ENCODE results near the gene ACP7. TPM values are rescaled to one million over a fixed set of nuclear protein-coding genes. Genes with fewer than 3 reads are reported as not detected.

Gene ACP7
- total and polyA plus RNA-seq, 2 experiments from 2014 or later: 0.27 to 0.45 TPM

DNA sequence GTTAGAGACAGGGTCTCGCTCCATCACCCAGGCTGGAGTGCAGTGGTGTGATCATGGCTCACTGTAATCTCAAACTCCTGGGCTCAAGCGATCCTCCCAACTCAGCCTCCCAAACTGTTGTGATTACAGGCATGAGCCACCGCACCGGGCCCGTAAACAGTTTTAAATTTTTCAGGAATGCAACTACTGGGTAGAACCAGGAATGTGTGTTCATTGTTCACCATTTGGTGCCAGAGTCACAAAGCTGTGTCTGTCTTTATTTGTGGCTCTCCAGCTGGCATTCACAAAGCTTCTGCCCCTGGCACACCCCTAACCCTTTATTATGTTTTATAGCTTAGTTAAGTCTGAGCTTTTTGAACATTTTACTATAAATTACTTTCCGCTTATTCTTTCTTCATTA lies 19.8 kb upstream of the ACP7 start:
- no peak for TF ChIP-seq ZNF114 (CRISPR knock-in tag; IDR thresholded peaks at IDR 0.05)
- TF ChIP-seq, protein P1, sequence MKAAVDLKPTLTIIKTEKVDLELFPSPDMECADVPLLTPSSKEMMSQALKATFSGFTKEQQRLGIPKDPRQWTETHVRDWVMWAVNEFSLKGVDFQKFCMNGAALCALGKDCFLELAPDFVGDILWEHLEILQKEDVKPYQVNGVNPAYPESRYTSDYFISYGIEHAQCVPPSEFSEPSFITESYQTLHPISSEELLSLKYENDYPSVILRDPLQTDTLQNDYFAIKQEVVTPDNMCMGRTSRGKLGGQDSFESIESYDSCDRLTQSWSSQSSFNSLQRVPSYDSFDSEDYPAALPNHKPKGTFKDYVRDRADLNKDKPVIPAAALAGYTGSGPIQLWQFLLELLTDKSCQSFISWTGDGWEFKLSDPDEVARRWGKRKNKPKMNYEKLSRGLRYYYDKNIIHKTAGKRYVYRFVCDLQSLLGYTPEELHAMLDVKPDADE (IDR thresholded peaks at IDR 0.05): no peak
- no peak for TF ChIP-seq EZH2phosphoT487 (IDR thresholded peaks at IDR 0.05; ENCODE audit: unreplicated experiment)
- no peak for TF ChIP-seq EZH2 (IDR thresholded peaks at IDR 0.05; ENCODE audit: low read depth, unreplicated experiment)
- no peak for TF ChIP-seq ZNF331 (CRISPR knock-in tag; IDR thresholded peaks at IDR 0.05; ENCODE audit: low read depth)
- TF ChIP-seq CREB1 (CRISPR knock-in tag; IDR thresholded peaks at IDR 0.05; ENCODE audit: low read depth): no peak
- no peak for TF ChIP-seq NANOG (IDR thresholded peaks at IDR 0.05; ENCODE audit: borderline replicate concordance)
- TF ChIP-seq POLR2AphosphoS5 (IDR thresholded peaks at IDR 0.05; ENCODE audit: low read depth): no peak
- TF ChIP-seq, protein P2, sequence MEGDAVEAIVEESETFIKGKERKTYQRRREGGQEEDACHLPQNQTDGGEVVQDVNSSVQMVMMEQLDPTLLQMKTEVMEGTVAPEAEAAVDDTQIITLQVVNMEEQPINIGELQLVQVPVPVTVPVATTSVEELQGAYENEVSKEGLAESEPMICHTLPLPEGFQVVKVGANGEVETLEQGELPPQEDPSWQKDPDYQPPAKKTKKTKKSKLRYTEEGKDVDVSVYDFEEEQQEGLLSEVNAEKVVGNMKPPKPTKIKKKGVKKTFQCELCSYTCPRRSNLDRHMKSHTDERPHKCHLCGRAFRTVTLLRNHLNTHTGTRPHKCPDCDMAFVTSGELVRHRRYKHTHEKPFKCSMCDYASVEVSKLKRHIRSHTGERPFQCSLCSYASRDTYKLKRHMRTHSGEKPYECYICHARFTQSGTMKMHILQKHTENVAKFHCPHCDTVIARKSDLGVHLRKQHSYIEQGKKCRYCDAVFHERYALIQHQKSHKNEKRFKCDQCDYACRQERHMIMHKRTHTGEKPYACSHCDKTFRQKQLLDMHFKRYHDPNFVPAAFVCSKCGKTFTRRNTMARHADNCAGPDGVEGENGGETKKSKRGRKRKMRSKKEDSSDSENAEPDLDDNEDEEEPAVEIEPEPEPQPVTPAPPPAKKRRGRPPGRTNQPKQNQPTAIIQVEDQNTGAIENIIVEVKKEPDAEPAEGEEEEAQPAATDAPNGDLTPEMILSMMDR (conservative IDR thresholded peaks at IDR 0.05; ENCODE audit: low read depth in 2 of 2): no peak
- TF ChIP-seq, protein P3, sequence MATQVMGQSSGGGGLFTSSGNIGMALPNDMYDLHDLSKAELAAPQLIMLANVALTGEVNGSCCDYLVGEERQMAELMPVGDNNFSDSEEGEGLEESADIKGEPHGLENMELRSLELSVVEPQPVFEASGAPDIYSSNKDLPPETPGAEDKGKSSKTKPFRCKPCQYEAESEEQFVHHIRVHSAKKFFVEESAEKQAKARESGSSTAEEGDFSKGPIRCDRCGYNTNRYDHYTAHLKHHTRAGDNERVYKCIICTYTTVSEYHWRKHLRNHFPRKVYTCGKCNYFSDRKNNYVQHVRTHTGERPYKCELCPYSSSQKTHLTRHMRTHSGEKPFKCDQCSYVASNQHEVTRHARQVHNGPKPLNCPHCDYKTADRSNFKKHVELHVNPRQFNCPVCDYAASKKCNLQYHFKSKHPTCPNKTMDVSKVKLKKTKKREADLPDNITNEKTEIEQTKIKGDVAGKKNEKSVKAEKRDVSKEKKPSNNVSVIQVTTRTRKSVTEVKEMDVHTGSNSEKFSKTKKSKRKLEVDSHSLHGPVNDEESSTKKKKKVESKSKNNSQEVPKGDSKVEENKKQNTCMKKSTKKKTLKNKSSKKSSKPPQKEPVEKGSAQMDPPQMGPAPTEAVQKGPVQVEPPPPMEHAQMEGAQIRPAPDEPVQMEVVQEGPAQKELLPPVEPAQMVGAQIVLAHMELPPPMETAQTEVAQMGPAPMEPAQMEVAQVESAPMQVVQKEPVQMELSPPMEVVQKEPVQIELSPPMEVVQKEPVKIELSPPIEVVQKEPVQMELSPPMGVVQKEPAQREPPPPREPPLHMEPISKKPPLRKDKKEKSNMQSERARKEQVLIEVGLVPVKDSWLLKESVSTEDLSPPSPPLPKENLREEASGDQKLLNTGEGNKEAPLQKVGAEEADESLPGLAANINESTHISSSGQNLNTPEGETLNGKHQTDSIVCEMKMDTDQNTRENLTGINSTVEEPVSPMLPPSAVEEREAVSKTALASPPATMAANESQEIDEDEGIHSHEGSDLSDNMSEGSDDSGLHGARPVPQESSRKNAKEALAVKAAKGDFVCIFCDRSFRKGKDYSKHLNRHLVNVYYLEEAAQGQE (IDR thresholded peaks at IDR 0.05; ENCODE audit: unreplicated experiment): no peak
- TF ChIP-seq STAT1 (IDR thresholded peaks at IDR 0.05; ENCODE audit: unreplicated experiment): no peak
- no peak for TF ChIP-seq JUNB (IDR thresholded peaks at IDR 0.05; ENCODE audit: unreplicated experiment)
- TF ChIP-seq, protein P4, sequence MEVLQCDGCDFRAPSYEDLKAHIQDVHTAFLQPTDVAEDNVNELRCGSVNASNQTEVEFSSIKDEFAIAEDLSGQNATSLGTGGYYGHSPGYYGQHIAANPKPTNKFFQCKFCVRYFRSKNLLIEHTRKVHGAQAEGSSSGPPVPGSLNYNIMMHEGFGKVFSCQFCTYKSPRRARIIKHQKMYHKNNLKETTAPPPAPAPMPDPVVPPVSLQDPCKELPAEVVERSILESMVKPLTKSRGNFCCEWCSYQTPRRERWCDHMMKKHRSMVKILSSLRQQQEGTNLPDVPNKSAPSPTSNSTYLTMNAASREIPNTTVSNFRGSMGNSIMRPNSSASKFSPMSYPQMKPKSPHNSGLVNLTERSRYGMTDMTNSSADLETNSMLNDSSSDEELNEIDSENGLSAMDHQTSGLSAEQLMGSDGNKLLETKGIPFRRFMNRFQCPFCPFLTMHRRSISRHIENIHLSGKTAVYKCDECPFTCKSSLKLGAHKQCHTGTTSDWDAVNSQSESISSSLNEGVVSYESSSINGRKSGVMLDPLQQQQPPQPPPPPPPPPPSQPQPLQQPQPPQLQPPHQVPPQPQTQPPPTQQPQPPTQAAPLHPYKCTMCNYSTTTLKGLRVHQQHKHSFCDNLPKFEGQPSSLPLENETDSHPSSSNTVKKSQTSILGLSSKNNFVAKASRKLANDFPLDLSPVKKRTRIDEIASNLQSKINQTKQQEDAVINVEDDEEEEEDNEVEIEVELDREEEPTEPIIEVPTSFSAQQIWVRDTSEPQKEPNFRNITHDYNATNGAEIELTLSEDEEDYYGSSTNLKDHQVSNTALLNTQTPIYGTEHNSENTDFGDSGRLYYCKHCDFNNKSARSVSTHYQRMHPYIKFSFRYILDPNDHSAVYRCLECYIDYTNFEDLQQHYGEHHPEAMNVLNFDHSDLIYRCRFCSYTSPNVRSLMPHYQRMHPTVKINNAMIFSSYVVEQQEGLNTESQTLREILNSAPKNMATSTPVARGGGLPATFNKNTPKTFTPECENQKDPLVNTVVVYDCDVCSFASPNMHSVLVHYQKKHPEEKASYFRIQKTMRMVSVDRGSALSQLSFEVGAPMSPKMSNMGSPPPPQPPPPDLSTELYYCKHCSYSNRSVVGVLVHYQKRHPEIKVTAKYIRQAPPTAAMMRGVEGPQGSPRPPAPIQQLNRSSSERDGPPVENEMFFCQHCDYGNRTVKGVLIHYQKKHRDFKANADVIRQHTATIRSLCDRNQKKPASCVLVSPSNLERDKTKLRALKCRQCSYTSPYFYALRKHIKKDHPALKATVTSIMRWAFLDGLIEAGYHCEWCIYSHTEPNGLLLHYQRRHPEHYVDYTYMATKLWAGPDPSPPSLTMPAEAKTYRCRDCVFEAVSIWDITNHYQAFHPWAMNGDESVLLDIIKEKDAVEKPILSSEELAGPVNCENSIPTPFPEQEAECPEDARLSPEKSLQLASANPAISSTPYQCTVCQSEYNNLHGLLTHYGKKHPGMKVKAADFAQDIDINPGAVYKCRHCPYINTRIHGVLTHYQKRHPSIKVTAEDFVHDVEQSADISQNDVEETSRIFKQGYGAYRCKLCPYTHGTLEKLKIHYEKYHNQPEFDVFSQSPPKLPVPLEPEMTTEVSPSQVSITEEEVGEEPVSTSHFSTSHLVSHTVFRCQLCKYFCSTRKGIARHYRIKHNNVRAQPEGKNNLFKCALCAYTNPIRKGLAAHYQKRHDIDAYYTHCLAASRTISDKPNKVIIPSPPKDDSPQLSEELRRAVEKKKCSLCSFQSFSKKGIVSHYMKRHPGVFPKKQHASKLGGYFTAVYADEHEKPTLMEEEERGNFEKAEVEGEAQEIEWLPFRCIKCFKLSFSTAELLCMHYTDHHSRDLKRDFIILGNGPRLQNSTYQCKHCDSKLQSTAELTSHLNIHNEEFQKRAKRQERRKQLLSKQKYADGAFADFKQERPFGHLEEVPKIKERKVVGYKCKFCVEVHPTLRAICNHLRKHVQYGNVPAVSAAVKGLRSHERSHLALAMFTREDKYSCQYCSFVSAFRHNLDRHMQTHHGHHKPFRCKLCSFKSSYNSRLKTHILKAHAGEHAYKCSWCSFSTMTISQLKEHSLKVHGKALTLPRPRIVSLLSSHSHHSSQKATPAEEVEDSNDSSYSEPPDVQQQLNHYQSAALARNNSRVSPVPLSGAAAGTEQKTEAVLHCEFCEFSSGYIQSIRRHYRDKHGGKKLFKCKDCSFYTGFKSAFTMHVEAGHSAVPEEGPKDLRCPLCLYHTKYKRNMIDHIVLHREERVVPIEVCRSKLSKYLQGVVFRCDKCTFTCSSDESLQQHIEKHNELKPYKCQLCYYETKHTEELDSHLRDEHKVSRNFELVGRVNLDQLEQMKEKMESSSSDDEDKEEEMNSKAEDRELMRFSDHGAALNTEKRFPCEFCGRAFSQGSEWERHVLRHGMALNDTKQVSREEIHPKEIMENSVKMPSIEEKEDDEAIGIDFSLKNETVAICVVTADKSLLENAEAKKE (CRISPR knock-in tag; IDR thresholded peaks at IDR 0.05): no peak
- H3K4me2 ChIP-seq: no peak overlapping the region
- no peaks in the 10 kb centered on the region for H3K27me3 ChIP-seq (ENCODE audit: insufficient read depth)
- H3K9me2 ChIP-seq (ENCODE audit: insufficient read depth): no peaks in the 10 kb centered on the region; the same call in 1 of the 2 replicates
- H3K27ac Mint-ChIP-seq: no peak overlapping the region
- DNase-seq (ENCODE audit: low spot score) (peak; percentile 7), ATAC-seq (no peak)
- 0 out of 2 replicates have a peak overlapping the region, but pooled peaks have one; percentile 7 for H2AFZ ChIP-seq
- H3K79me2 ChIP-seq (replicated peaks; ENCODE audit: insufficient read depth): no peaks in the 10 kb centered on the region
- no peaks in the 10 kb centered on the region for H3K36me3 Mint-ChIP-seq (ENCODE audit: low read depth)
- H3K4me1 ChIP-seq (ENCODE audit: insufficient read depth): no peaks in the 10 kb centered on the region
- H3K27me3 Mint-ChIP-seq (ENCODE audit: insufficient read depth, low read depth, poor library complexity): peaks cover 2% of the 10 kb centered on the region
- H3K4me3 ChIP-seq: no peak overlapping the region
- no peaks in the 10 kb centered on the region for H4K20me1 ChIP-seq (replicated peaks; ENCODE audit: insufficient read depth)
- no peaks in the 10 kb centered on the region for H3F3A ChIP-seq (replicated peaks; ENCODE audit: low read depth)
- no peaks in the 10 kb centered on the region for H3K4me1 Mint-ChIP-seq
- no peak overlapping the region for H3K4me3 Mint-ChIP-seq
- no peaks in the 10 kb centered on the region for H3K36me3 ChIP-seq (ENCODE audit: insufficient read depth)
- peaks cover 9% of the 10 kb centered on the region for H3K9me3 Mint-ChIP-seq
- H3K27ac ChIP-seq (ENCODE audit: low read depth): no peak overlapping the region
